Neural cell (in vitro differentiated cells): ENCODE measurements around the gene DDX49. TPM values are rescaled to one million over a fixed set of nuclear protein-coding genes. Genes with fewer than 3 reads are reported as not detected.

Experiments
- H2AFZ ChIP-seq: fragments of 200-600, 300-800 bp; sonication (generic), shearing (Covaris generic); 2 replicates; pipeline ENCODE4 v1.6.0; 2014; ENCODE audit warnings: low read depth, mild to moderate bottlenecking, antibody characterized with exemption, low read length, moderate library complexity
- H3F3A ChIP-seq: fragments of 200-600 bp; shearing (Covaris generic); 2 replicates; pipeline ENCODE4 v1.6.1; 2016; ENCODE audit warnings: mild to moderate bottlenecking, moderate library complexity, mixed read lengths, antibody characterized with exemption, low read length; ENCODE audit not compliant: insufficient read depth, poor library complexity, severe bottlenecking
- H3K27ac ChIP-seq: fragments of 200-600, 300-800 bp; sonication (generic), shearing (Covaris generic); 2 replicates; pipeline ENCODE4 v1.5.1; 2014; ENCODE audit warnings: mild to moderate bottlenecking, low read length, moderate library complexity
- H3K27me3 ChIP-seq: fragments of 300-800, 200-600 bp; sonication (generic), shearing (Covaris generic); 2 replicates; pipeline ENCODE4 v1.6.0; 2014; ENCODE audit warnings: mild to moderate bottlenecking, low read depth, low read length, moderate library complexity; ENCODE audit not compliant: insufficient read depth
- H3K36me3 ChIP-seq: fragments of 300-800, 200-600 bp; sonication (generic), shearing (Covaris generic); 2 replicates; pipeline ENCODE4 v1.5.1; 2014; ENCODE audit warnings: mild to moderate bottlenecking, antibody characterized with exemption, low read length, moderate library complexity; ENCODE audit not compliant: insufficient read depth
- H3K4me2 ChIP-seq: fragments of 300-800, 200-600 bp; sonication (generic), shearing (Covaris generic); 2 replicates; pipeline ENCODE4 v1.6.0; 2014; ENCODE audit warnings: mild to moderate bottlenecking, low read length
- H3K4me3 ChIP-seq: fragments of 300-800, 200-600 bp; sonication (generic), shearing (Covaris generic); 2 replicates; pipeline ENCODE4 v1.5.1; 2014; ENCODE audit warnings: mild to moderate bottlenecking, low read length, moderate library complexity
- H3K79me2 ChIP-seq: fragments of 200-600 bp; shearing (Covaris generic); replicated peaks from 2 replicates; pipeline ENCODE4 v1.6.0; 2014; ENCODE audit warnings: mild to moderate bottlenecking, low read length, moderate library complexity; ENCODE audit not compliant: insufficient read depth
- H3K9ac ChIP-seq: fragments of 300-800, 200-600 bp; sonication (generic), shearing (Covaris generic); 2 replicates; pipeline ENCODE4 v1.6.1; 2016; ENCODE audit warnings: mild to moderate bottlenecking, low read length, mixed read lengths
- H3K9me2 ChIP-seq: fragments of 200-600 bp; shearing (Covaris generic); 2 replicates; pipeline ENCODE4 v1.6.1; 2016; ENCODE audit warnings: mild to moderate bottlenecking, low read length, mixed read lengths; ENCODE audit not compliant: insufficient read depth
- H3K9me3 ChIP-seq: fragments of 200-600, 300-800 bp; sonication (generic), shearing (Covaris generic); 2 replicates; pipeline ENCODE4 v1.6.1; 2016; ENCODE audit warnings: mild to moderate bottlenecking, mixed run types, low read length, moderate library complexity, mixed read lengths
- H4K20me1 ChIP-seq: fragments of 200-600 bp; shearing (Covaris generic); 2 replicates; pipeline ENCODE4 v1.6.1; 2016; ENCODE audit warnings: mild to moderate bottlenecking, mixed run types; ENCODE audit not compliant: insufficient read depth
- EP300 ChIP-seq: fragments of 450-650 bp; conservative IDR thresholded peaks from 2 replicates; pipeline ENCODE4 v1.6.1; 2014; ENCODE audit warnings: antibody characterized with exemption, mild to moderate bottlenecking, moderate library complexity; ENCODE audit not compliant: poor library complexity, severe bottlenecking
- EZH2 ChIP-seq: fragments of 200-600, 300-800 bp; shearing (Covaris generic), sonication (generic); IDR thresholded peaks from 2 replicates; pipeline ENCODE4 v1.6.1; 2014; ENCODE audit warnings: antibody characterized with exemption, low read length, borderline replicate concordance, mild to moderate bottlenecking; ENCODE audit not compliant: insufficient read depth, poor library complexity, severe bottlenecking
- MXI1 ChIP-seq: fragments of 450-650 bp; conservative IDR thresholded peaks from 2 replicates; pipeline ENCODE4 v1.6.1; 2014; ENCODE audit warnings: antibody characterized with exemption, mild to moderate bottlenecking; ENCODE audit not compliant: poor library complexity, severe bottlenecking
- POLR2AphosphoS5 ChIP-seq: IDR thresholded peaks from 2 replicates; pipeline ENCODE4 v1.6.1; 2012
- RAD21 ChIP-seq: fragments of 450-650 bp; conservative IDR thresholded peaks from 2 replicates; pipeline ENCODE4 v1.6.1; 2014; ENCODE audit warnings: antibody characterized with exemption, mild to moderate bottlenecking, moderate library complexity
- SMC3 ChIP-seq: fragments of 450-650 bp; conservative IDR thresholded peaks from 2 replicates; pipeline ENCODE4 v1.6.1; 2014; ENCODE audit warnings: antibody characterized with exemption, mild to moderate bottlenecking, moderate library complexity; ENCODE audit not compliant: poor library complexity
- TAF1 ChIP-seq: IDR thresholded peaks from 2 replicates; pipeline ENCODE4 v1.6.1; 2012; ENCODE audit warnings: low read depth
- polyA plus RNA-seq: library from polyadenylated mRNA; depleted of rRNA; stranded (reverse); fragments of >200 nt; gene quantifications from 2 replicates; pipeline ENCODE4 v1.2.3, GENCODE V29; 2014
- TF ChIP-seq, protein P1 (sequence below): fragments of 450-650 bp; IDR thresholded peaks from 2 replicates; pipeline ENCODE4 v1.5.1; 2014; ENCODE audit warnings: antibody characterized with exemption, mild to moderate bottlenecking, moderate library complexity; ENCODE audit not compliant: poor library complexity, severe bottlenecking
- TF ChIP-seq, protein P2 (sequence below): IDR thresholded peaks from 2 replicates; pipeline ENCODE4 v1.6.1; 2012; ENCODE audit warnings: borderline replicate concordance

Gene DDX49
- polyA plus RNA-seq, 1 donor from 2014 or later, result 90.7 TPM

DNA sequence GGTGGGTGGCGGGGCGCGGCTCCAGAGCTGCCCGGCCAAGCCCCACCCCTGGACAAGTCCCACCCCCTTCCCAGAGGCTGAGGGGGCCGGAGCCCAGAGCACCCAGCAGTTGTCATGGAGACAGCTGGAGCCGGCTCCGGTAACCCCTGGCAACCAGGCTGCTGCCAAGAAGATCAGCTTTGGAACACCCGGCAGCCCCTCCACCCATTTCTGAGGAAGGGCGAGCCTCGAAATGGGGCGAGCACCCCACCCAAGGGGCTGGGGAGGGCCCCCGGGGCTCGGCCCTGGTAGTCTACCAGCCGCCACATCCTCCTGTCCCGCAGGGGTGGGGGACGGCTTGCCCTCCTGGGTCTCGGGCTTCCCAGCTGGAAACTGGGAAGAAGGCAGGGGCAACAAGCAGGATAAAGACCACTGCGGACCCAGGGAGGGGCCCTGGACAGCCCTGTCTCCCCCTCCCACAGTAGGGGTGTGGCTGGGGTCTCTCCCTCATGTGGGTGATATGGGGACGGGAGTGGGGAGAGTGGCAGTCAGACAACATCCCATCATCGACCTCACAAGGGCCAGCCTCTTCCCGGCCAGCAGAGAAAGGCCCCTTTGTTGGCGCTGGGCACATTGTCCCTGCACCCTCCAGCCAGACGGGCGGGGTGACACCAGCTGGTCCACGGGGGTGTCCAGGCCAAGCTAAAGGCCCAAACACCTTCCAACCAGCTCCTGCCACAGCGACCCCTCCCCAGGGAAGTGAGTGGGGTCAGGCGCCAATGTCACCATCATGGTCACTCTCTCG is 25.1 kb upstream of the DDX49 start:
- Histone ChIP-seq H3F3A (no peaks in the 10 kb centered on the region), H2AFZ (no peak overlapping the region), H3K79me2 (peaks cover 18% of the 10 kb centered on the region), H3K27me3 (no peaks in the 10 kb centered on the region), H3K27ac (peak overlapping the region; percentile 83), H4K20me1 (no peaks in the 10 kb centered on the region), H3K4me2 (peak overlapping the region; percentile 92), H3K36me3 (no peaks in the 10 kb centered on the region), H3K9ac (peak overlapping the region; percentile 89), H3K4me3 (peak overlapping the region; percentile 98), H3K9me3 (no peaks in the 10 kb centered on the region), H3K9me2 (no peaks in the 10 kb centered on the region)
- peak; percentile 40 for TF ChIP-seq MXI1
- TF ChIP-seq, protein P1, sequence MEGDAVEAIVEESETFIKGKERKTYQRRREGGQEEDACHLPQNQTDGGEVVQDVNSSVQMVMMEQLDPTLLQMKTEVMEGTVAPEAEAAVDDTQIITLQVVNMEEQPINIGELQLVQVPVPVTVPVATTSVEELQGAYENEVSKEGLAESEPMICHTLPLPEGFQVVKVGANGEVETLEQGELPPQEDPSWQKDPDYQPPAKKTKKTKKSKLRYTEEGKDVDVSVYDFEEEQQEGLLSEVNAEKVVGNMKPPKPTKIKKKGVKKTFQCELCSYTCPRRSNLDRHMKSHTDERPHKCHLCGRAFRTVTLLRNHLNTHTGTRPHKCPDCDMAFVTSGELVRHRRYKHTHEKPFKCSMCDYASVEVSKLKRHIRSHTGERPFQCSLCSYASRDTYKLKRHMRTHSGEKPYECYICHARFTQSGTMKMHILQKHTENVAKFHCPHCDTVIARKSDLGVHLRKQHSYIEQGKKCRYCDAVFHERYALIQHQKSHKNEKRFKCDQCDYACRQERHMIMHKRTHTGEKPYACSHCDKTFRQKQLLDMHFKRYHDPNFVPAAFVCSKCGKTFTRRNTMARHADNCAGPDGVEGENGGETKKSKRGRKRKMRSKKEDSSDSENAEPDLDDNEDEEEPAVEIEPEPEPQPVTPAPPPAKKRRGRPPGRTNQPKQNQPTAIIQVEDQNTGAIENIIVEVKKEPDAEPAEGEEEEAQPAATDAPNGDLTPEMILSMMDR, result no peak

DNA sequence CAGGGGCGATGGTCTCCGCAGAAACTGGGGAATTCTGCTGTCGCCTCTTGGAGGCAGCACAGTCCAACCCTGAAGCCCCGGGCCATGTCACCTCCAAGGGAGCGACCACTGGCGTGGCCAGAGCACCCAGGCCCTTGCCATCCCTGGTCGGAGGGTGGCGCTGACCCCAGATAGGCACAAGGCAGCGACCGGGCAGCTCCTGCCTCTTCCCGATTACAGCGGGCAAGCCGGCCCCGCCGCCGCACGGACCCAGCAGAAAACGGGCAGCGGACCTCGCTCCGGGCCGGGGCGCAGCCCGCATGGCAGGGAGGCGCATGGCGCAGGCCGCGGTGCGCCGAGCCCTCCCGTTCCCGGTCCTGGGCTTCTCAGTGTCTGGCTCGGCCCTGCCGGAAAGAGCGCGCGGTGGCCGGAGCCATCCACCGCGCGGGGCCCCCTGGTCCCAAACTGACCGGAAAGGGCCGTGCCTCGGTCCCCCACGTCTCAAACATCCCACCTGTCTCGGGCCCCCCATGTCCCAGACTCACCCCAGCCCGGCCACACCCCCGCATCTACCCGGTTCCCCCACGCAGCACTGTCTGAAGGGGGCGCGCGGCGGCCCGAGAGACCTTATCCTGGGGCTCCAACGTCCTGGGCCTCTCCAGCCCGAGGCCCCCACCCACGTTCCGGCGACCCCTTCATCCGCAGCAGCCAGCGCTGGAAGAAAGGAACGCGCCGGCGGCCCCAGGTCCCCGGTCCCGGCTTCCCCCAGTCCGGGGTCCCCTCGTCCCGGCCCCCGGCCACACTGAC is 24.3 kb upstream of the DDX49 start:
- Histone ChIP-seq H3K9ac (peak overlapping the region; percentile 89), H3K9me2 (no peaks in the 10 kb centered on the region), H3K4me3 (peak overlapping the region; percentile 98), H3F3A (no peaks in the 10 kb centered on the region), H3K27me3 (no peaks in the 10 kb centered on the region), H4K20me1 (no peaks in the 10 kb centered on the region), H3K36me3 (no peaks in the 10 kb centered on the region), H3K9me3 (no peaks in the 10 kb centered on the region), H3K27ac (peak overlapping the region; percentile 83), H3K4me2 (peak overlapping the region; percentile 92), H3K79me2 (peaks cover 18% of the 10 kb centered on the region), H2AFZ (no peak overlapping the region)
- TF ChIP-seq, protein P2, sequence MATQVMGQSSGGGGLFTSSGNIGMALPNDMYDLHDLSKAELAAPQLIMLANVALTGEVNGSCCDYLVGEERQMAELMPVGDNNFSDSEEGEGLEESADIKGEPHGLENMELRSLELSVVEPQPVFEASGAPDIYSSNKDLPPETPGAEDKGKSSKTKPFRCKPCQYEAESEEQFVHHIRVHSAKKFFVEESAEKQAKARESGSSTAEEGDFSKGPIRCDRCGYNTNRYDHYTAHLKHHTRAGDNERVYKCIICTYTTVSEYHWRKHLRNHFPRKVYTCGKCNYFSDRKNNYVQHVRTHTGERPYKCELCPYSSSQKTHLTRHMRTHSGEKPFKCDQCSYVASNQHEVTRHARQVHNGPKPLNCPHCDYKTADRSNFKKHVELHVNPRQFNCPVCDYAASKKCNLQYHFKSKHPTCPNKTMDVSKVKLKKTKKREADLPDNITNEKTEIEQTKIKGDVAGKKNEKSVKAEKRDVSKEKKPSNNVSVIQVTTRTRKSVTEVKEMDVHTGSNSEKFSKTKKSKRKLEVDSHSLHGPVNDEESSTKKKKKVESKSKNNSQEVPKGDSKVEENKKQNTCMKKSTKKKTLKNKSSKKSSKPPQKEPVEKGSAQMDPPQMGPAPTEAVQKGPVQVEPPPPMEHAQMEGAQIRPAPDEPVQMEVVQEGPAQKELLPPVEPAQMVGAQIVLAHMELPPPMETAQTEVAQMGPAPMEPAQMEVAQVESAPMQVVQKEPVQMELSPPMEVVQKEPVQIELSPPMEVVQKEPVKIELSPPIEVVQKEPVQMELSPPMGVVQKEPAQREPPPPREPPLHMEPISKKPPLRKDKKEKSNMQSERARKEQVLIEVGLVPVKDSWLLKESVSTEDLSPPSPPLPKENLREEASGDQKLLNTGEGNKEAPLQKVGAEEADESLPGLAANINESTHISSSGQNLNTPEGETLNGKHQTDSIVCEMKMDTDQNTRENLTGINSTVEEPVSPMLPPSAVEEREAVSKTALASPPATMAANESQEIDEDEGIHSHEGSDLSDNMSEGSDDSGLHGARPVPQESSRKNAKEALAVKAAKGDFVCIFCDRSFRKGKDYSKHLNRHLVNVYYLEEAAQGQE, result no peak
- TF ChIP-seq POLR2AphosphoS5 (no peak), EZH2 (no peak), SMC3 (peak; percentile 54), RAD21 (peak; percentile 51), MXI1 (peak; percentile 81), TAF1 (no peak), EP300 (no peak)
- TF ChIP-seq, protein P1, result peak; percentile 67
